Nephron (organoid): ENCODE data around the gene PLAU.
"Not testable (repeated sequence)": the region's sequence is repeated elsewhere in the genome, so short reads cannot be mapped to it uniquely, and the experiment has no call there.

Source experiments
- H3K27ac Mint-ChIP-seq, 3 experiments: 2 replicates each; pipeline ENCODE4 v1.8.0; 2020; ENCODE audit warnings: mixed read lengths in 3 of 3, mild to moderate bottlenecking in 2 of 3, moderate library complexity in 1 of 3
- H3K27me3 Mint-ChIP-seq: 2 replicates; pipeline ENCODE4 v1.8.0; 2021; ENCODE audit warnings: low read depth, mild to moderate bottlenecking, moderate library complexity, mixed read lengths
- H3K36me3 Mint-ChIP-seq: 2 replicates; pipeline ENCODE4 v1.8.0; 2020; ENCODE audit warnings: low read depth, mixed read lengths
- H3K4me1 Mint-ChIP-seq: 2 replicates; pipeline ENCODE4 v1.8.0; 2020; ENCODE audit warnings: mixed read lengths
- H3K4me3 Mint-ChIP-seq, 3 experiments: 2 replicates each; pipeline ENCODE4 v1.8.0; 2020; ENCODE audit warnings: mild to moderate bottlenecking in 3 of 3, mixed read lengths in 3 of 3, moderate library complexity in 2 of 3
- H3K9me3 Mint-ChIP-seq: 2 replicates; pipeline ENCODE4 v1.8.0; 2020; ENCODE audit warnings: mixed read lengths
- TF ChIP-seq, protein P1 (sequence below), 3 experiments: fragments of 200-600 bp; sonication (generic); IDR thresholded peaks; one replicate each; pipeline ENCODE4 v1.5.0; 2021; ENCODE audit warnings: antibody characterized with exemption in 3 of 3; ENCODE audit not compliant: unreplicated experiment in 3 of 3

Gene PLAU

DNA sequence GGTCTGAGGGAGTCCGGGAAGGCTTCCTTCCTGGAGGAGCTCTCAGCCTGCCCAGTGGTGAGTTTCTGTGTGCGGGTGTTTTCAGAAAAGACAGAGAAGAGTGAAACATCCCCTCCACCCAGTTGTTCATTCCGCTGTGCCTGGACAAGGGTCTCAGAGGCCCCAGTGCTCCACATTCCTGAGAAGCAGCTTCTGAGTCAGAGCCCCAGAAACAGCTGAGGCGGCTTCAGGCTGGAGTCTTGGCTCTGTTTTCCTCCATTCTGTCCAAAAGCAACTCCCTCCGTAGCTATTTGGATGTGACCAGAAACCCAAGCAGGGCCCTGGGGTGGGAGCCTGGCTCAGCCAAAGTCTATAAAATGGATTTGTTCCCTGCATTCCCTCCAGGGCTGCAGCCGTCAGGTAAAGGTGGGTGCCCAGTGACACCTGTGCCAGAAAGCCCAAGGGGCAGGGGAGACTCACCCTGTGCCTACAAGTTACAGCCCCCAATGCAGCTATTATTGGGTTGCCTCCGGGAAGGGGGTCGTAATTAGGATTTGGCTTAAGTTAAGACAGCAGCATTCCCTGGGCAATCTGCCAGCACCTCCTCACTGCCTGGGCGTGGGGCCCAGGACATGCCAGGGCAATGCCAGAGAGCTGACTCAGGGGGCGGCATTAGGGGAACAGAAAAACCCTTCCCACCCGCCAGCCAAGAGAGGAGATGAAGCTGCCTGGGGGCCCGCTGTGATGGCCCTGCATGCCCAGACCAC lies 23.5 kb upstream of the PLAU start:
- Mint-ChIP-seq H3K9me3 (no peaks in the 10 kb centered on the region), H3K27ac (peak overlapping the region; percentile 21 to 97 (median 83)), H3K4me3 (peak overlapping the region in 2 of 3 experiments; percentile 7 to 48), H3K4me1 (peaks cover 33% of the 10 kb centered on the region), H3K36me3 (no peaks in the 10 kb centered on the region), H3K27me3 (no peaks in the 10 kb centered on the region)
- TF ChIP-seq, protein P1, sequence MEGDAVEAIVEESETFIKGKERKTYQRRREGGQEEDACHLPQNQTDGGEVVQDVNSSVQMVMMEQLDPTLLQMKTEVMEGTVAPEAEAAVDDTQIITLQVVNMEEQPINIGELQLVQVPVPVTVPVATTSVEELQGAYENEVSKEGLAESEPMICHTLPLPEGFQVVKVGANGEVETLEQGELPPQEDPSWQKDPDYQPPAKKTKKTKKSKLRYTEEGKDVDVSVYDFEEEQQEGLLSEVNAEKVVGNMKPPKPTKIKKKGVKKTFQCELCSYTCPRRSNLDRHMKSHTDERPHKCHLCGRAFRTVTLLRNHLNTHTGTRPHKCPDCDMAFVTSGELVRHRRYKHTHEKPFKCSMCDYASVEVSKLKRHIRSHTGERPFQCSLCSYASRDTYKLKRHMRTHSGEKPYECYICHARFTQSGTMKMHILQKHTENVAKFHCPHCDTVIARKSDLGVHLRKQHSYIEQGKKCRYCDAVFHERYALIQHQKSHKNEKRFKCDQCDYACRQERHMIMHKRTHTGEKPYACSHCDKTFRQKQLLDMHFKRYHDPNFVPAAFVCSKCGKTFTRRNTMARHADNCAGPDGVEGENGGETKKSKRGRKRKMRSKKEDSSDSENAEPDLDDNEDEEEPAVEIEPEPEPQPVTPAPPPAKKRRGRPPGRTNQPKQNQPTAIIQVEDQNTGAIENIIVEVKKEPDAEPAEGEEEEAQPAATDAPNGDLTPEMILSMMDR (IDR thresholded peaks at IDR 0.05; ENCODE audit: unreplicated experiment in 3 of 3) = peak in 1 of 3 experiments; percentile 10

DNA sequence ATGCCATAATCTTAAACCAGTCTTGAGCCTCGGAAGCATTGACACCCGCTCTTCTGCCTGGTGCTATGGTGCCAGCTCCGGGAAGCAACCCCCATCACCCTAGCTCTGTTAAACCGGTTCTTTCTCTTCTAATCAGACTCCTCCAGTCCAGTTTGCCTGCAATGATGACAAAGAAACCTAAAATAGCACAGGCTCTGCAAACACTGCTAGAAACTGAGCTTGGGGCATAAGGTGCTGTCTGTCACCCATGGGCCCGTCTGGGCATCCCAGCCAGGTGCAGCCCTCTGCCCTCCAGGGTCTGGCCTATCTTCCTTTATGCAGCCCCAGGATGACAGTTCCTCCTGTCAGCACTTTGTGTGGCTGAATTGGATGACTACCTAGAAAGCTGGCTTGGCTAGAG lies 22.4 kb upstream of the PLAU start:
- no peaks in the 10 kb centered on the region for H3K36me3 Mint-ChIP-seq
- H3K27me3 Mint-ChIP-seq = no peaks in the 10 kb centered on the region
- peak overlapping the region in 1 of 3 experiments; percentile 12 for H3K4me3 Mint-ChIP-seq
- no peaks in the 10 kb centered on the region for H3K9me3 Mint-ChIP-seq
- peak overlapping the region; percentile 52 to 97 (median 83) for H3K27ac Mint-ChIP-seq
- TF ChIP-seq, protein P1 (IDR thresholded peaks at IDR 0.05; ENCODE audit: unreplicated experiment in 3 of 3) = no peak
- H3K4me1 Mint-ChIP-seq = peaks cover 33% of the 10 kb centered on the region

DNA sequence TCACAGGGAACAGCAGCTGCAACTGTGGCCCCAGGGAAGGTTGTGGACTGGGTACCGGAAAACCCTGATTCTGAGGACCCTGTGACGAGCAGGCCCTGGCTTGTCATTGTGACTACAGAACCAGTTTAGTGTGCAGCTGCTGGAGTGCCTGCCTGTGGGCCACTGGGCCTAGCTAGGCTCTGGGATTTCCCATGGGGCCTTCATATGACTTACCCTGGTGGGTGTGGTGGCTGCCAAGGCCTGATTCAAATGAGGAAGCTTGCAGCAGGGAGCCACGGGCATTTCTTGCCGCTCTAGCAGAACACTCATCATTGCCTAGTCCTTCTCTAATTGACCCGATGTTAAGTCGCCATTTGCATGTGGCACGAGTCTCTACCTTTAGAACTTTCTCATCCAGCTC lies 21.9 kb upstream of the PLAU start:
- no peaks in the 10 kb centered on the region for H3K36me3 Mint-ChIP-seq
- peaks cover 33% of the 10 kb centered on the region for H3K4me1 Mint-ChIP-seq
- no peaks in the 10 kb centered on the region for H3K9me3 Mint-ChIP-seq
- TF ChIP-seq, protein P1 (IDR thresholded peaks at IDR 0.05; ENCODE audit: unreplicated experiment in 3 of 3) = no peak
- H3K27ac Mint-ChIP-seq = peak overlapping the region in 2 of 3 experiments; percentile 28 to 97
- no peak overlapping the region for H3K4me3 Mint-ChIP-seq
- no peaks in the 10 kb centered on the region for H3K27me3 Mint-ChIP-seq

- H3K27me3 Mint-ChIP-seq, H3K4me3 Mint-ChIP-seq, H3K36me3 Mint-ChIP-seq, H3K9me3 Mint-ChIP-seq: not testable (repeated sequence)
- Mint-ChIP-seq H3K4me1 (peaks cover 33% of the 10 kb centered on the region), H3K27ac (peak overlapping the region in 1 of 3 experiments; percentile 97)
Measured at GRCh38 chr10:73889416-73889815, 21.5 kb upstream of the PLAU start.

DNA sequence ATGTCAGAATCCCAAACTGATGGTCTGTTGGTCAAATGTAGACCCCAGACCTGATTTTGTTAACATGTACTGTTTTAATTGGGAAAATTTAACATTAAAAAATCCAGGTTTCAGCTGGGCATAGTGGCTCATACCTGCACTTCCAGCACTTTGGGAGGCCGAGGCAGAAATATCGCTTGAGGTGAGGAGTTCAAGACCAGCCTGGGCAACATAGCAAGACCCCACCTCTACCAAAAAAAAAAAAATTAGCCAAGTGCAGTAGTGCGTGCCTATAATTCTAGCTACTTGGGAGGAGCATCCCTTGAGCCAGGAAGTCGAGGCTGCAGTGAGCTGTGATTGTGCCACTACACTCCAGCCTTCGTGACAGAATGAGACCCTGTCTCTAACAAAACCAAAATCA lies 20.7 kb upstream of the PLAU start:
- Mint-ChIP-seq H3K27me3 (peaks cover 2% of the 10 kb centered on the region), H3K4me1 (peaks cover 33% of the 10 kb centered on the region), H3K4me3 (no peak overlapping the region), H3K9me3 (no peaks in the 10 kb centered on the region), H3K27ac (no peak overlapping the region), H3K36me3 (no peaks in the 10 kb centered on the region)
- TF ChIP-seq, protein P1 (IDR thresholded peaks at IDR 0.05; ENCODE audit: unreplicated experiment in 3 of 3) = no peak

DNA sequence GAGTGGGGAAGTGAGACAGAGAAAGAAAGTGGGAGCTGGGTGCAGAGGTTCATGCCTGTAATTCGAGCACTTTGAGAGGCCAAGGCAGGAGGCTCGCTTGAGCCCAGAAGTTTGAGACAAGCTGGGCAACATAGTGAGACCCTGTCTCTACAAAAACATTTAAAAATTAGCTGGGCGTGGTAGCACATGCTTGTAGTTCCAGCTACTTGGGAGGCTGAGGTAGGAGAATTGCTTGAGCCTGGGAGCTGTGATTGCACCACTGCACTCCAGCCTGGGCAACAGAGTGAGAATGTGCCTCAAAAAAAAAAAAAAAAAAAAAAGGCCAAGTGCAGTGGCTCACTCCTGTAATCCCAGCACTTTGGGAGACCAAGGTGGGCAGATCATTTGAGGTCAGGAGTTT lies 20.1 kb upstream of the PLAU start:
- not testable (repeated sequence) for H3K9me3 Mint-ChIP-seq, H3K27ac Mint-ChIP-seq, H3K36me3 Mint-ChIP-seq, H3K27me3 Mint-ChIP-seq, H3K4me3 Mint-ChIP-seq
- peaks cover 33% of the 10 kb centered on the region for H3K4me1 Mint-ChIP-seq

- Mint-ChIP-seq H3K27me3 (peaks cover 8% of the 10 kb centered on the region), H3K9me3 (no peaks in the 10 kb centered on the region), H3K36me3 (no peaks in the 10 kb centered on the region), H3K4me1 (peaks cover 27% of the 10 kb centered on the region), H3K27ac (peak overlapping the region; percentile 29 to 66 (median 35)), H3K4me3 (no peak overlapping the region)
- TF ChIP-seq, protein P1 (IDR thresholded peaks at IDR 0.05; ENCODE audit: unreplicated experiment in 3 of 3) = no peak
Measured at GRCh38 chr10:73891540-73891939, 19.4 kb upstream of the PLAU start.
